Measurements from ENCODE around the gene PLXNA1.

DNA sequence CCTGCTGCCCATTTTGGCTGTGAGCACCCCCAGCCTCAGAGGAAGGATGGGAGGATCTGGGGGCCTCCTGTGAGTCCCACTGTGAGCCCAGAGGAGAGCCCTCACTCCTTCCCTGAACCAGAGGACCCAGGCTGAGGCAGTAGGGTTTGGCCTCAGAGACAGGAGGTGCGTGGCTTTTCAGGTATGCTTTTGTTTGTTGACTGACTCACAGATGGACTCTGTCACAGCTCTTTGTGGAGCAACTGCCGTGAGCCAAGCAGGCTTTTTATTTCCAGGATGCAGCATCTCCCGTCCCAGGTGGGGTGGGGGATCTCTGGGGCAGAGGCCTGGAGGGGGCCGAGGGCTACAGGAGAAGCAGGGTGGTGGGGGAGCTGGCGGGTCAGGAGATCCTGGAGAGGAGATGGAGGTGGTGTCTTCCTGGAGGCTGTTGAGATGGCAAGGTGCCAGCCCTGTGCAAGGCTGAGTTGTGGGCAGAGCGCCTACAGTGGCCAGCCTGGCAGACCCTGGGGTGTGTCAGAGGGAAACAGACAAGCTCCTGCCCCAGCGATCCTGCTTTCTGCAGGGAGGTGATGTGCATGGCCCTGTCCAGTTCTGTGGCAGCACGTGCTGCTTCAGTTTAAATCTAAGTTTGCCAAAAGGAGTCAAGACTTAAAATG is 24.0 kb downstream of the PLXNA1 start:
- TF ChIP-seq GATA2 (IDR thresholded peaks at IDR 0.05; ENCODE audit: low read depth, low read length) (no peak), GATA3 (IDR thresholded peaks at IDR 0.05; ENCODE audit: low read depth, low read length) (no peak)

Measured in SH-SY5Y (cell line).